ENCODE measurements around the gene NTRK2. TPM values are rescaled to one million over a fixed set of nuclear protein-coding genes. Genes with fewer than 3 reads are reported as not detected.
"Not testable (repeated sequence)": the region's sequence is repeated elsewhere in the genome, so short reads cannot be mapped to it uniquely, and the experiment has no call there.

The NTRK2 gene
- total RNA-seq, 4 donors from 2014 or later, result 9.5 to 19.5 (median 12.3) TPM

DNA sequence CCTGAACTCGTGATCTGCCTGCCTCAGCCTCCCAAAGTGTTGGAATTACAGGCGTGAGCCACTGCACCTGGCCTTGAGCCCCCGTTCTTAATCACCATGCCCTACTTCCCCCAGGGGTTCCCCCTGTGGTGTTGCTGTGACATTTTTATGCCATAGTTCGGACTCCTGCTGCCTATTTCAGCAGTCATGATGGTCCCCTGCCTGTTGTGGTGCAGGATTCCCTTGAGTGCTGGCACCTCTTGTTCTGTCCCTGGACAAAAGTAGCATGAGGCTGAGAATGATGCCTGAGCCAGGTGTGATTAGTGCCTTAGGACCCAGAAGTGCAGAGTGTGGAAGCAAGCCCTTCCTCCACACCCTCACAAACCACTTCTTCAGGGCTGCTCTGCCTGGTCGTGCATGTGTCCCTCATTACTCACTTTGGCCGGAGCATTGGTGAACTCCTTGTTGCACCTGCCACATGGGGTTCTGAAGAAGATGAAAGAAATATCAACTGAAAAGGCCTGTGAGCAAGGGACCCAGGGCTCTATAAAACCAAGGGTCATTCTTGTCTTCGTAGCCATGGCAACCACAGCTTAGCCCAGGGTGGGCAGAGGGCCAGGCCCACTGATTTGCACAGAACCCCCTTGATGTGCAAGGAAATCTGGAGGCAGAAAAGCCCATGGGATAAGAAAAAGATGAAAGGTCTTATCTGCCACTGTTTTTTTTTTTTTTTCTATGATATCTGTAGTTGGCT, 228.0 kb downstream of the NTRK2 start:
- 92% methylated on average over 7 of the region's 7 CpGs for WGBS
- Histone ChIP-seq H3K9me3 (no peaks in the 10 kb centered on the region), H3K4me3 (no peak overlapping the region), H3K27ac (no peak overlapping the region), H3K4me1 (no peaks in the 10 kb centered on the region), H3K36me3 (no peaks in the 10 kb centered on the region), H3K27me3 (no peaks in the 10 kb centered on the region)
- no peak for DNase-seq (ENCODE audit: low spot score in 2 of 2)
- TF ChIP-seq, protein P1, sequence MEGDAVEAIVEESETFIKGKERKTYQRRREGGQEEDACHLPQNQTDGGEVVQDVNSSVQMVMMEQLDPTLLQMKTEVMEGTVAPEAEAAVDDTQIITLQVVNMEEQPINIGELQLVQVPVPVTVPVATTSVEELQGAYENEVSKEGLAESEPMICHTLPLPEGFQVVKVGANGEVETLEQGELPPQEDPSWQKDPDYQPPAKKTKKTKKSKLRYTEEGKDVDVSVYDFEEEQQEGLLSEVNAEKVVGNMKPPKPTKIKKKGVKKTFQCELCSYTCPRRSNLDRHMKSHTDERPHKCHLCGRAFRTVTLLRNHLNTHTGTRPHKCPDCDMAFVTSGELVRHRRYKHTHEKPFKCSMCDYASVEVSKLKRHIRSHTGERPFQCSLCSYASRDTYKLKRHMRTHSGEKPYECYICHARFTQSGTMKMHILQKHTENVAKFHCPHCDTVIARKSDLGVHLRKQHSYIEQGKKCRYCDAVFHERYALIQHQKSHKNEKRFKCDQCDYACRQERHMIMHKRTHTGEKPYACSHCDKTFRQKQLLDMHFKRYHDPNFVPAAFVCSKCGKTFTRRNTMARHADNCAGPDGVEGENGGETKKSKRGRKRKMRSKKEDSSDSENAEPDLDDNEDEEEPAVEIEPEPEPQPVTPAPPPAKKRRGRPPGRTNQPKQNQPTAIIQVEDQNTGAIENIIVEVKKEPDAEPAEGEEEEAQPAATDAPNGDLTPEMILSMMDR (IDR thresholded peaks at IDR 0.05), result no peak
- TF ChIP-seq POLR2A (IDR thresholded peaks at IDR 0.05) (no peak), EP300 (IDR thresholded peaks at IDR 0.05) (no peak), POLR2AphosphoS5 (IDR thresholded peaks at IDR 0.05) (no peak)

DNA sequence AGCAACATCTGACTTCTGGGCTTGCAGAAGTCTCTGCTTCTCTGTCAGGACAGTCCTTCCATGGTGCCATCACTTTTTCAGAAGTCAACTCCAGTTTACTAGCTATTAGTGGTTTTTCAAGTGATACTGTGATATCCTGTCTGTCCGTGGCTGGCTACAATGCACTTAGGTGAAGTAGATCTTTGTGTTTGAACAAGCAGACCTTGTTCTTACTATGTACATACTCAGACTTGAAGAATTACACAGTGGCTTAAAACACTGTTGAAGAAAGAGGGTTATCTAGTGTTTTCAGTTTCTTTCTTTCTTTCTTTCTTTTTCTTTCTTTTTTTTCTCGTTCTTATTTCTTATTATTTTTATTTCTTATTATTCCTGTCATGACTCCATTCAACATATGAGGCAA, 228.7 kb downstream of the NTRK2 start:
- Histone ChIP-seq H3K9me3 (no peaks in the 10 kb centered on the region), H3K4me1 (no peaks in the 10 kb centered on the region), H3K36me3 (no peaks in the 10 kb centered on the region), H3K4me3 (no peak overlapping the region), H3K27me3 (no peaks in the 10 kb centered on the region), H3K27ac (no peak overlapping the region)
- no peak for DNase-seq (ENCODE audit: low spot score in 2 of 2)
- WGBS, result 78% methylated on average over 2 of the region's 2 CpGs
- TF ChIP-seq EP300 (IDR thresholded peaks at IDR 0.05), result no peak
- TF ChIP-seq POLR2A (IDR thresholded peaks at IDR 0.05), result no peak
- TF ChIP-seq POLR2AphosphoS5 (IDR thresholded peaks at IDR 0.05), result no peak
- TF ChIP-seq, protein P1 (IDR thresholded peaks at IDR 0.05), result no peak

DNA sequence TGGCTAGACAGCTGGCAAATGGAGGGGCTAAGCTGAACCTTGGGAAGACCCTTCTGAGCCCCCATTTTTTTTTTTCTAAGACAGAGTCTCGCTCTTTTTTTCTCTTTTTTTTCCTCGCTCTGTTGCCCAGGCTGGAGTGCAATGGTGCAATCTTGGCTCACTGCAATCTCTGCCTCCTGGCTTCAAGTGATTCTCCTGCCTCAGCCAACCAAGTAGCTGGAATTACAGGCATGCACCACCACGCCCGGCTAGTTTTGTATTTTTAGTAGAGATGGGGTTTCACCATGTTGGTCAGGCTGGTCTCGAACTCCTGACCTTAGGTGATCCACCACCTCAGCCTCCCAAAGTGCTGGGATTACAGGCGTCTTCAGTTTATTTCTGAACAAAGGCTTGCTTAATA, 229.1 kb downstream of the NTRK2 start:
- not testable (repeated sequence) for H3K27ac ChIP-seq; H3K27me3 ChIP-seq; H3K36me3 ChIP-seq; H3K4me3 ChIP-seq; DNase-seq (ENCODE audit: low spot score in 2 of 2); H3K9me3 ChIP-seq; H3K4me1 ChIP-seq
- whole genome bisulfite sequencing, result 66% methylated on average over 6 of the region's 6 CpGs

DNA sequence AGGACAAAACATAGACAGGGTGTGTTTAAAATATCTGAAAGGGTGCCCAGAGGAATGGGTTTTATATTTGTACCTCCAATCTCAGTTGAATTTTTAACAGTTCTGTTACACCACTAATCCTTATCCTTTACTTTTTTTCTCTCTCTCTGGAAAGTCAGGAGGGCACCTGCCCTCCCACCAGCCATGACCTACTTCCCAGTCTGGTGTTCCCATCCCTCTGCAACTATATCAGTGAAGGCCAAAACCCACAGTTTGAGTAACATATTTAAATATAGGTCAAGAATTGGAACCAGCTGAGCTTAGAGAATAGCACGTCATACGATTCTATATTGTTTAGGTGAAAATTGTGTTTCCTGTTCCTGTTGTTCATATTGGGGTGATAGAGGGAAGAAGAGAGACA, 229.8 kb downstream of the NTRK2 start:
- WGBS, result 88% methylated on average over 2 of the region's 2 CpGs
- Histone ChIP-seq H3K36me3 (no peaks in the 10 kb centered on the region), H3K9me3 (no peaks in the 10 kb centered on the region), H3K27me3 (no peaks in the 10 kb centered on the region), H3K27ac (no peak overlapping the region), H3K4me3 (no peak overlapping the region), H3K4me1 (no peaks in the 10 kb centered on the region)
- TF ChIP-seq EP300 (IDR thresholded peaks at IDR 0.05) (no peak), POLR2A (IDR thresholded peaks at IDR 0.05) (no peak), POLR2AphosphoS5 (IDR thresholded peaks at IDR 0.05) (no peak)
- TF ChIP-seq, protein P1 (IDR thresholded peaks at IDR 0.05), result no peak
- no peak for DNase-seq (ENCODE audit: low spot score in 2 of 2)

DNA sequence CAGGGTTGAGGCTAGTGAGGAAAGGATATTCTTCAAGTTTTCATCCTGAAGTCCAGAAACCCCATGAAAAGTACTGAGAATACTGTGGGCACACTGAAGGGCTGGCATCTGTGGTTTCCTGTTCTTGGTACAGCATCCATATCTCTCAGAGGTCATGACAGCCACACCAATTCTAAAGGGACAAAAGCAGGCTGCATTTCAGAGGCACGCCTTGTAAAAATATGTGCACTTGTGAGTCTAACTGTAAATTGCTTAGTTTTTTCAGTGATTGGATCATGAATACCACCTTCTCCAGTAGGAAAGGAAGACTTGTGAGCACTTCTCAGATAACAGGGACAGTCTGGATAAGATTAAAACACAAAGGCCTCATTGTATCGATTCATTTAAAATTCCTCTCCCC, 230.9 kb downstream of the NTRK2 start:
- no peaks in the 10 kb centered on the region for H3K36me3 ChIP-seq
- DNase-seq (ENCODE audit: low spot score in 2 of 2), result no peak
- H3K27ac ChIP-seq, result no peak overlapping the region
- TF ChIP-seq POLR2AphosphoS5 (IDR thresholded peaks at IDR 0.05) (no peak), POLR2A (IDR thresholded peaks at IDR 0.05) (no peak), EP300 (IDR thresholded peaks at IDR 0.05) (no peak)
- TF ChIP-seq, protein P1 (IDR thresholded peaks at IDR 0.05), result no peak
- H3K4me3 ChIP-seq, result no peak overlapping the region
- WGBS, result 94% methylated on average over 2 of the region's 2 CpGs
- H3K9me3 ChIP-seq, result no peaks in the 10 kb centered on the region
- H3K4me1 ChIP-seq, result no peaks in the 10 kb centered on the region
- H3K27me3 ChIP-seq, result no peaks in the 10 kb centered on the region

DNA sequence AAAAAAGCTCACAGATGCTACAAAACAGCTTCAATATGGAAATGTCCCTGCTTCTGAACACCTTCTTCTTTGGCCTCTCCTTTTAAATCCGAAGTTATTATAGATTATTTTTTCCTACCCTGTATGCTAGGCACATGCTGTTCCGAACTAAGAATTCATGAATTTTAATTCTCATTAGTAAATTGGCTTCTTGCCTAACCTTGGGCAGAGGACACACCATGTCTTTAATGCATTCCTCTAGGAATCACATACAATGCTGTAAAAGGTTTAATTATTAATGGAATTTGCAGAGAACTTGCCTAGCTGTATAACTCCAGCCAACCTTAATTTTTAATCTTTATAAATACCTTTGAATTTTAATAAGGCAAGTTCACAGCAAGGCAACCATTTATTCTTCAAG, 234.4 kb downstream of the NTRK2 start:
- no peaks in the 10 kb centered on the region for H3K36me3 ChIP-seq
- no peaks in the 10 kb centered on the region for H3K9me3 ChIP-seq
- DNase-seq (ENCODE audit: low spot score in 2 of 2), result no peak
- H3K4me1 ChIP-seq, result no peaks in the 10 kb centered on the region
- 59% methylated on average over 2 of the region's 2 CpGs for WGBS
- TF ChIP-seq EP300 (IDR thresholded peaks at IDR 0.05), result no peak
- TF ChIP-seq POLR2AphosphoS5 (IDR thresholded peaks at IDR 0.05), result no peak
- TF ChIP-seq, protein P1 (IDR thresholded peaks at IDR 0.05), result no peak
- TF ChIP-seq POLR2A (IDR thresholded peaks at IDR 0.05), result no peak
- no peak overlapping the region for H3K4me3 ChIP-seq
- H3K27me3 ChIP-seq, result no peaks in the 10 kb centered on the region
- no peak overlapping the region for H3K27ac ChIP-seq

Data from suprapubic skin (tissue), 4 donors.